Subcutaneous abdominal adipose tissue (tissue), 5 donors: Measurements from ENCODE around the gene IGFN1.

Experiments used
- H3K27ac ChIP-seq: one replicate; pipeline ENCODE4 v1.7.0; 2013; ENCODE audit warnings: low read depth, mild to moderate bottlenecking, inconsistent platforms, low read length, moderate library complexity
- H3K27me3 ChIP-seq, 5 donors: one replicate each; pipeline ENCODE4 v1.7.0; 2013; ENCODE audit warnings: low read length in 5 of 5, inconsistent platforms in 1 of 5; ENCODE audit not compliant: control insufficient read depth in 5 of 5, insufficient read depth in 4 of 5
- H3K36me3 ChIP-seq, 5 donors: one replicate each; pipeline ENCODE4 v1.7.0; 2013; ENCODE audit warnings: low read length in 5 of 5; ENCODE audit not compliant: control insufficient read depth in 5 of 5, insufficient read depth in 5 of 5
- H3K4me1 ChIP-seq, 5 donors: one replicate each; pipeline ENCODE4 v1.7.0; 2013; ENCODE audit warnings: low read length in 5 of 5, mild to moderate bottlenecking in 3 of 5, moderate library complexity in 1 of 5; ENCODE audit not compliant: control insufficient read depth in 5 of 5, insufficient read depth in 5 of 5
- H3K4me3 ChIP-seq, 5 donors: one replicate each; pipeline ENCODE4 v1.7.0; 2013; ENCODE audit warnings: low read length in 5 of 5, low read depth in 1 of 5
- H3K9ac ChIP-seq, 5 donors: one replicate each; pipeline ENCODE4 v1.7.0; 2013; ENCODE audit warnings: low read length in 5 of 5, mild to moderate bottlenecking in 4 of 5, moderate library complexity in 3 of 5
- H3K9me3 ChIP-seq, 5 donors: one replicate each; pipeline ENCODE4 v1.7.0; 2013; ENCODE audit warnings: low read length in 5 of 5; ENCODE audit not compliant: control insufficient read depth in 5 of 5
- donor health status: healthy.
- donor health status: healthy.
- donor health status: healthy.
- donor health status: healthy.
- donor health status: healthy.

The IGFN1 gene

DNA sequence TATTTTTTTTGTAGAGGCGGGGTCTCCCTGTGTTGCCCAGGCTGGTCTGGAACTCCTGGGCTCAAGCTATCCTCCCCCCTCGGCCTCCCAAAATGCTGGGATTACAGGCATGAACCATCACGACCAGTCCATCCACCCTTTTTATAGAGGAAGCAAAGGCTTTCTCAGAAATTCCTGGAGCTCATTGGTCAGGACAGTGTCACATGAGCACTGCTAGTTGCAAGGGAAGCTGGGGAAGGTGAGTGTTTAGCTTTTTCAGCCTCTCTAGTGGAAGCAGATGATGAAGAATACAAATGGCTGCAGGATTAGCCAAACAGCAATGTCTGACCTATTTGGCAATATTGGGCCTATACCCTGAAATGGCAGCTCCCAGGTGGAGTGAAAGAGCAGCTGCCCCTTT is 8.0 kb downstream of the IGFN1 start:
- H3K9me3 ChIP-seq = no peaks in the 10 kb centered on the region
- no peaks in the 10 kb centered on the region for H3K36me3 ChIP-seq
- H3K4me3 ChIP-seq = no peak overlapping the region
- no peaks in the 10 kb centered on the region for H3K4me1 ChIP-seq
- H3K27me3 ChIP-seq = no peaks in the 10 kb centered on the region
- no peak overlapping the region for H3K9ac ChIP-seq
- H3K27ac ChIP-seq = no peak overlapping the region

DNA sequence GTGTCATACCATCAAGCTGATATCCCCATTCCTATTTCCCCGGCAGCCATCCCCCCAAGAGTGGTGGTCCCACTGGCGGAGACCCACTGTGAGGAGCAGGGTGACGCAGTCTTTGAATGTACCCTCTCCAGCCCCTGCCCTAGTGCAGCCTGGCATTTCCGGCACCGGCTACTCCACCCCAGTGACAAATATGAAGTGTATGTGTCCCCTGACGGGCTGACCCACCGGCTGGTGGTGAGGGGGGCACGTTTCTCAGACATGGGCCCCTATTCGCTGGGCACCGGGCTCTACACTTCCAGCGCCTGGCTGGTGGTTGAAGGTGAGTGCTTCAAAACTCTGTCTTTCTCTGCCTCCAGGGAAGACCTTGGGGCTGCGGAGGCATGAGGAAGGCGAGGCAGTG is 14.4 kb downstream of the IGFN1 start:
- Histone ChIP-seq H3K4me3 (no peak overlapping the region), H3K4me1 (no peaks in the 10 kb centered on the region), H3K27ac (no peak overlapping the region), H3K9me3 (no peaks in the 10 kb centered on the region), H3K9ac (no peak overlapping the region), H3K36me3 (no peaks in the 10 kb centered on the region), H3K27me3 (peaks cover 0 to 3% (median 0%) of the 10 kb centered on the region in 5 donors)

DNA sequence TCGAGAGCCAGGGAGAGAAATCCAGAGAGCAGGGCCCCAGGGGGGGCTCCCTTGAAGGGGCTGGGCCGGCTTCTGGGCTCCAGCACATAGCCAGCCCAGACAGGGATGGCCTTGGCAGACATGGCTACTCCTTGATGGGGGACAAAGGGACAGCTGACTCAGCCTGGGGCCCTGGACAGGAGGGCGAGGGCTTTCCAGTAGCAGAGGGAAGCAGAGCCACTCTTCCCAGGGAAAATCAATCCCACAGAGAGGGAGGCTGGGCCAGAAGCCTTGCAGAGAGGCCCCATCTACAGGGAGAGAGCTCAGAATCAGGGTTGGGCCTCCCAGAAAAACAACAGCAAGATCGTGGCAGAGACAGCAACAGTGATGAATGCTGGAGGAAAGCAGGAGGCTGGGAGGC is 15.6 kb downstream of the IGFN1 start:
- H3K4me1 ChIP-seq = no peaks in the 10 kb centered on the region
- no peaks in the 10 kb centered on the region for H3K9me3 ChIP-seq
- H3K36me3 ChIP-seq = no peaks in the 10 kb centered on the region
- no peak overlapping the region for H3K27ac ChIP-seq
- H3K9ac ChIP-seq = no peak overlapping the region
- H3K4me3 ChIP-seq = no peak overlapping the region
- peaks cover 0 to 3% (median 0%) of the 10 kb centered on the region in 5 donors for H3K27me3 ChIP-seq

DNA sequence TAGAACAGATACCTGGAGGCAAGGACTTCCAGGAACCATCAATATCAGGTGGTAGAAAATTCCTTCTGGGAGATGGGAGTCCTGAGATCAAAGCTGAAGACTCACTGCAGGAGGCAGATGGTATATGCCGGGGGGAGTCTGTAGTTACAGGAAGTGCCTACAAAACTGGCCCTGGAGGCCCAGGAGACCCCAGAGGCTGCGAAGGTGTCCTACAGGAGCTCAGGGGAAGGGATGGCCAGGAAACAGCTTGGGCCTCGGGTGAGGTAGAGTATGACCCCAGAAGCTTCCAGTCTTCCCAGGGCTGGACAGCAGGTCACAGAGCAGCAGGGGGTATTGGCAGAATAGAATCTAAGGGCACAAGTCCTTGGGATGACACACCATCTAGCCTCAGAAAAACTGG is 16.4 kb downstream of the IGFN1 start:
- no peak overlapping the region for H3K4me3 ChIP-seq
- H3K27me3 ChIP-seq = peaks cover 0 to 6% (median 2%) of the 10 kb centered on the region in 5 donors
- H3K36me3 ChIP-seq = no peaks in the 10 kb centered on the region
- H3K27ac ChIP-seq = no peak overlapping the region
- no peaks in the 10 kb centered on the region for H3K4me1 ChIP-seq
- no peaks in the 10 kb centered on the region for H3K9me3 ChIP-seq
- no peak overlapping the region for H3K9ac ChIP-seq

DNA sequence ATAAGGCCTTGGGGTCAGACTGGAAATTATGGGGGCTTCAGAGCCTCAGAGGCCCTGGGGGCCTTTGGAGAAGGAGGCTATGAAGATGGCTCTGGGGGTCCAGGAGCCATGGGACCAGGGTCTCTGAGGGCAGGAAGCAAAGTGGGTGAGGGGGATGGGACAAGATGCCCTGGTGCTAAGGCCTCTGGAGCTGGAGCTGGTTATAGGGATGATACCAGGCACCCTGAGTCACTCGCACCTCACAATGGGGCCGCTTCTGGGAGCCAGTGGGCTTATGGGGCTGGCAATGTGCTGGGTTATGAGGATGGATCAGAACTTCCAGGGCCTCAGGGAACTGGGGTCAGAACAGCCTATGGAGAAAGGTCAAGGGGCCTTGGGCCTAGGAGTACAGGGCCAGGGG is 17.6 kb downstream of the IGFN1 start:
- Histone ChIP-seq H3K9ac (no peak overlapping the region), H3K36me3 (no peaks in the 10 kb centered on the region), H3K9me3 (no peaks in the 10 kb centered on the region)

DNA sequence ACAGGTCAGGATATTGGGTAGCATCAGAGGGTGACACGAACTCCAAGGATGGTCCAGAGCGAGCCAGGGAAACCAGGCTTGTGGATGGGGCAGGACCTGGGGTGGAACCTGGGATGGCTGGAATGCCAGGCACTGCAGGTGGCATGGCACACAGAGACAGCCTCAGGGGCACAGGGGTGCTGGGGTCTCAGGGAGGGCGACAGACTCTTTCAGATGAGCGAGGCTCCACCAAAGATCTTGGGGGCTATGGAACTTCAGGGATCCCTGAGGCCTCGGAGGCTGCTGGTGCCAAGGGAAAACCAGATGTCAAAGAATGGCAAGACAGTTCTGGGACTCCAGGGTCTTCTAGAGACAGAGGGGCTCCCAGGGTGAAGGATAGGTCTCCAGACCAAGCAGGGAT is 21.4 kb downstream of the IGFN1 start:
- peaks cover 0 to 12% (median 3%) of the 10 kb centered on the region in 5 donors for H3K27me3 ChIP-seq

More for the DNA sequence above, 17.6 kb downstream of the IGFN1 start:
- peaks cover 0 to 12% (median 3%) of the 10 kb centered on the region in 5 donors for H3K27me3 ChIP-seq
- H3K4me1 ChIP-seq = no peaks in the 10 kb centered on the region
- no peak overlapping the region for H3K4me3 ChIP-seq
- H3K27ac ChIP-seq = no peak overlapping the region

DNA sequence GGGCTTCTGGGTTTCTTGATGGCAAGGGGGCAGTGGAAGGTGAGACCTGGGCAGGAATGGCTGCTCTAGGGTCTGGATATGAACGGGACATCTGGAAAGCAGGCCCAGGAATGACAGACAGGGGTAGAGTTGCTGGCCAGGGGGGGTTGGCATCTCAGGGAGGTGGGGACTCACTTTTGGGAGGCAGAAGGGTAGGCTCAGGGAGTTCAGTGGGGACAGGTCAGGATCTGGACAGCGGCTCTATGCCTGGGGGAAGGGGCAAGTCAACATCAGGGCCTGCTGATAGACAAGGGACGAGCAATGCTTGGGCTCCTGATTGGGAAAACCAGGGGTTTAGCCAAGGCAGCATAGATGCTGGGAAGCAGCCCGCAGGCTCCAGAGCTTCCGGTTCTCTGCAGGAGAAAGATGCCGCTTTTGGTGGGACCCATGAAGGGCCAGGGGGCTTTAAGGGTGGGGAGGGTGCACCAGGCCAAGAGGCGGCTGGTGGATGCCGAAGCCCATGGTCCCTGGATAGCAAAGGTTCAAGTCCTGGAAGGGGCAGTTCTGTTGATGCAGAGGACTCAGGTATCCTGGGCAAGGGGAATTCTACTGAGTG is 21.9 kb downstream of the IGFN1 start:
- Histone ChIP-seq H3K4me3 (no peak overlapping the region), H3K27me3 (peaks cover 0 to 12% (median 3%) of the 10 kb centered on the region in 5 donors), H3K36me3 (no peaks in the 10 kb centered on the region), H3K9me3 (no peaks in the 10 kb centered on the region), H3K9ac (no peak overlapping the region), H3K27ac (no peak overlapping the region), H3K4me1 (no peaks in the 10 kb centered on the region)

More for the DNA sequence above, 21.4 kb downstream of the IGFN1 start:
- Histone ChIP-seq H3K9ac (no peak overlapping the region), H3K36me3 (no peaks in the 10 kb centered on the region), H3K4me3 (no peak overlapping the region), H3K27ac (no peak overlapping the region), H3K4me1 (no peaks in the 10 kb centered on the region), H3K9me3 (no peaks in the 10 kb centered on the region)

DNA sequence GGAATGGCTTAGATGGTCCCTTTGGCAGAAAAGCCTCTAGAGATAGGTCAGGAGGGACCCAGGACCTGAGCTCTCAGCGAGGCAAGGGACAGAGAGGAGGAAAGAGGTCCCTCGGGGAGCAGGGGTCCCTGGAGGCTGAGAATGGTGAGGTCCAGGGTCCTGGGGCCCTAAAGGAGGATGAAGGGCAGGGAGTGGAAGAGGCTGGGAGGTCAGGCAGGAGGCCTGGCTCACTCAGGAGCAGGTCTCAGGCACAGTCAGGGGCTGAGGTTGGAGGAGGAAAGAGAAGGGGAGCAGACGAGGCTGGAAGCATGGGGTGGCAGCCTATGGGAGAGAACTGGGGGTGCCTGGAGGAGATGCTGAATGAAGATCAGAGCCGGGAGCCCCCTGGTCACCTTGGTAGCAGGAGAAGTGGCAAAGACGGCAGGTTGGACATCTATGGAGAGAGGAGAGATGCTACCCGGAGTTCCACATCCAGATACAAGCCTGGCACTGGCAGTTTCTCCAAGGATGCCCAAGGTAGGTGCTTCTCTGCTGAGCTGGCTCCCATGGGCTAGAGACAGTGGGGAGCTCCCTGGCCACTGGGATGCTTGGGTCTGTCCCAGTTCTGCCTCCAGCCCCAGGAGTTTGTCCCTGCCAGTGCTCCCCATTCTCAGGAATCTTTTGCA is 22.6 kb downstream of the IGFN1 start:
- H3K27ac ChIP-seq = no peak overlapping the region
- H3K4me3 ChIP-seq = no peak overlapping the region
- peaks cover 0 to 12% (median 3%) of the 10 kb centered on the region in 5 donors for H3K27me3 ChIP-seq
- no peaks in the 10 kb centered on the region for H3K4me1 ChIP-seq
- no peaks in the 10 kb centered on the region for H3K9me3 ChIP-seq
- H3K36me3 ChIP-seq = no peaks in the 10 kb centered on the region
- H3K9ac ChIP-seq = no peak overlapping the region

DNA sequence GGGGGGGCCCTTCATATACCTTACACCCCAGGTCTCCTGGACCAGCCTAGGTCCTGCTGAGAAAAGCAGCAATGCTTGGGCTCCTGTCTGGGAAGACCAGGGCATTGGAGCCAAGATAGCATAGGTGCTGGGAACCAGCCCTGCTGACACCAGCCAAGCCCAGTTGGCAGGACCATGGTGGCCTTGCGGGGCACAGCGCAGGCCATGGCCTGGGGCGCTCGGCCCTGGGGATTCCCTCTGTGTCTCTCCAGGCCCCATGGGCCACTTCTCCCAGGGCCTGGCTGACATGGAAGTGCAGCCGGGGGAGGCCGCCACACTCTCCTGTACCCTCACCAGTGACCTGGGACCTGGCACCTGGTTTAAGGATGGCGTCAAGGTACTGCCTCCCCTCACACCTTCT is 23.3 kb downstream of the IGFN1 start:
- Histone ChIP-seq H3K27me3 (peaks cover 0 to 12% (median 3%) of the 10 kb centered on the region in 5 donors), H3K4me1 (no peaks in the 10 kb centered on the region), H3K9ac (no peak overlapping the region), H3K4me3 (no peak overlapping the region), H3K9me3 (no peaks in the 10 kb centered on the region), H3K36me3 (no peaks in the 10 kb centered on the region), H3K27ac (no peak overlapping the region)

DNA sequence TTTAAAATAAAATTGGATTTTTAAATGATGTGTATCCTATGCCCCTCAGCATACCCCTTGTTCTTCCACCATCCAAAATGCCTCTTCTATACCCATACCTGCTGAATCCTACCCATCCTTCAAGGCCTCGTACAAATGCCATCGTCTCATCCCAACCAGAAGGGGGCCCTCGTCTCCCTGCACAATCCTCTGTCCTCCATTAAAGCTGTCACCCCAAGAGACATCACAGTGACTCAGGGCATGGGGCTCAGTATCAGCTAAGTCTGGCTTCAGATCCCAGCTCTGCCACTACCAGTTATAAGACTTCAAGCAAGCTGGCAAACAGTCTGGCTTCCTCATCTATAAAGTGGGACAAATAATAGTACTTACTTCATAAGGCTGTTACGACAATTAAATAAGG is 23.8 kb downstream of the IGFN1 start:
- H3K4me1 ChIP-seq = no peaks in the 10 kb centered on the region
- peaks cover 0 to 12% (median 0%) of the 10 kb centered on the region in 5 donors for H3K27me3 ChIP-seq
- no peak overlapping the region for H3K27ac ChIP-seq
- no peaks in the 10 kb centered on the region for H3K9me3 ChIP-seq
- no peak overlapping the region for H3K4me3 ChIP-seq
- no peak overlapping the region for H3K9ac ChIP-seq
- H3K36me3 ChIP-seq = no peaks in the 10 kb centered on the region
